ENCODE measurements around the gene SSC5D.
"Not testable (repeated sequence)": the region's sequence is repeated elsewhere in the genome, so short reads cannot be mapped to it uniquely, and the experiment has no call there.

The SSC5D gene

DNA sequence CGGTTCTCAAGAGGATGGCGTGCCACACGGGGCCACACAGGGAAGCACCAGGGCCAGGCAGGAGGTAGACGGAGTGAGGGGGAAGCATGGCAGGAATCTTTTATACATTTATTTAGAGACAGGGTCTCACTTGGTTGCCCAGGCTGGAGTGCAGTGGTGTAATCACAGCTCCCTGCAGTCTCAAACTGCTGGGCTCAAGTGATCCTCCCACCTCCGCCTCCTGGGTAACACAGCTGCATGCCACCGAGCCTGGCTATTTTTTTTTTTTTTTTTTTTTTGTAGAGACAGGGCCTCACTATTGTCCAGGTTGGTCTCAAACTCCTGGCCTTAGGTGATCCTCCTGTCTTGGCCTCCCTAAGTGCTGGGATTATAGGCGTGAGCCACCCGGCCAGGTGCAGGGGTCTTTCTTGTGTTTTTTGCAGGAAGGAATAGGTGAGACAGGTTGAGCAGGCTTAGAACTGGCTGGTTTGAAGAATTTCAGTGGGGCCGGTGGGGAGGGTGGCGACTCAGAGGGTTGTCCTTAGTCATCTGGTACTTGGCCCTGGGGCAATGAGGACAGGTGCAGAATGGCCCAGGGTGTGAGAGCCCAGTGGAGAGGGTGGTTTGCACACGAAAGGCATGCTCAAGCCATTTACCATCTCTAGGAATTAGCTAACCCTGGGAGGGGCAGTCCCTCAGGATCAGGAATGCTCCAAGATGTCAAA is 7.6 kb downstream of the SSC5D start:
- DNase-seq = no peak
- intact Hi-C loops (cut with DNase I) = no loop called here

DNA sequence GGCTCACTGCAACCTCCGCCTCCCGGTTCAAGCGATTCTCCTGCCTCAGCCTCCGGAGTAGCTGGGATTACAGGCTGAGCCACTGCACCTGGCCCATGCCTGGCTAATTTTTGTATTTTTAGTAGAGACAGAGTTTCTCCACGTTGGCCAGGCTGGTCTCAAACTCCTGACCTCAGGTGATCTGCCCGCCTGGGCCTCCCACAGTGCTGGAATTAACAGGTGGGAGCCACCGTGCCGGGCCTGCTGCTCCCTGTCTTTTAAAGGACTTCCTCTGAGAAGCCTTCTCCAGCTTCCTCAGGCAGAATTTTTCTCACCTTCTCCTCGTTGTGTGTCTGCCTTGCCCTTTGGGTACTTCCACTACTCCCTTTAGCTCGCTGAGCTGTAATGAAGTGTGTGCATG is 8.6 kb downstream of the SSC5D start:
- DNase-seq; intact Hi-C loops (cut with DNase I): not testable (repeated sequence)

DNA sequence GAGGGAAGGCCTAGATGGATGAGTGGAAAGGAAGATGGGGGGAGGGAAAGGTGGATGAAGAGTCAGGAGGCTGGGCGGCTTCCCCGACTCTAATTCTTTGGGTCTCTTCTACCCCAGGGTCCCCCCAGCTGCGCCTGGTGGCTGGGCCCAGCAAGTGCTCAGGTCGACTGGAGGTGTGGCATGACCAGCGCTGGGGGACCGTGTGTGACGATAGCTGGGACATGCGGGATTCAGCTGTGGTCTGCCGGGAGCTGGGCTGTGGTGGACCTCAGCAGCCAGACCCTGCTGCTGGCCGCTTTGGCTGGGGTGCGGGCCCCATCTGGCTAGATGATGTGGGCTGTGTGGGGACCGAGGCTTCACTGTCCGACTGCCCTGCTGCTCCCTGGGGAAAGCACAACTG is 9.5 kb downstream of the SSC5D start:
- no peak for DNase-seq
- intact Hi-C loops (cut with DNase I) = no loop called here

DNA sequence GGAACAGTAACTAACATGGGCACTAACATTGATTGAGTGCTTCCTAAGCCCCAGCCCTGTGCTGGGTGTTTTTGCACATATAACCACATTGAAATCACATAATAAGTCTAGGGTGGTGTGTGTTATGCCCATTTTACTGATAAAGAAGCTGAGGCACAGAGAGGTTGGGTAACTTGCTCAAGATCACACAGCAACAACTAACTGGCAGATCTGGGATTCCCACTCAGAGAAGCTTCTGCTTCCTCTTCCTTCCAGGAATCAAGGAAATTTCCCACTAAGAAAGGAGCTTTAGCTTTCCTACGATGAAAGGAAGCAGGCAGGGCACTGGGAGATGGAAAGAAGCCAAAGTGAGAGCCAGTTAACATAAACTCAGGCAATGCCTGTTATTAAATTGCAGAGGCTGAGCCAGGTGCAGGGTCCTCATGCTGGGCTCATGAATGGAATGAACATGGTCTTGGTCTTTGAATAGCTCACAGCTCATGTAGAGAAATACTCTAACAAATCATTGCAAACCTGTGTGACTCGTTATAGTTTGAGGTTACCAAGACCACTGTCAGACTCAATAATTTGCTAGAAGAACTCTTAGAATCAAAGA is 10.1 kb downstream of the SSC5D start:
- DNase-seq = no peak

DNA sequence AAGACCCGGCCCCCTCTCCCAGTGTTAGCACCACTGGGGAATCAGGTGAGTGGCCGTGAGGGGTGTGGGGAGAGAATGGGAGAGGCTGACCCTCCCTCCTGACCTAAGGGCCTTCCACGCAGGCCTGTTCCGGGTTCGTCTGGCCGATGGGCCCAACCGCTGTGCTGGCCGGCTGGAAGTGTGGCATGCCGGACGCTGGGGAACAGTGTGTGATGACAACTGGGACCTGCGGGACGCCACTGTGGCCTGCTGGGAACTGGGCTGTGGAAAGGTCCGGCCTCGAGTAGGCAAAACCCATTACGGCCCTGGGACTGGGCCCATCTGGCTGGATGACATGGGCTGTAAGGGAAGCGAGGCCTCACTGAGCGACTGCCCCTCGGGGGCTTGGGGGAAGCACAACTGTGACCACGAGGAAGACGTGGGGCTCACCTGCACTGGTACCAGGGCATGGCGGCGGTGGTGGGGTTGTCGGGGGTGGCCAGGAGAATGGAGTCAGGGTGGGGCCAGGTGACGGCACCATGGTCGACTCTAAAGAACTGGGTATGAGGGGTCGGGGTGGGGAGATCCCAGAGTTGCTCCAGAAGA is 12.2 kb downstream of the SSC5D start:
- no peak for DNase-seq
- intact Hi-C loops (cut with DNase I) = loop anchor here (5.0 kb wide), 2 partner anchors 33 to 358 kb away; no protein-coding TSS in a partner anchor

More for the DNA sequence above, 10.1 kb downstream of the SSC5D start:
- intact Hi-C loops (cut with DNase I) = no loop called here

DNA sequence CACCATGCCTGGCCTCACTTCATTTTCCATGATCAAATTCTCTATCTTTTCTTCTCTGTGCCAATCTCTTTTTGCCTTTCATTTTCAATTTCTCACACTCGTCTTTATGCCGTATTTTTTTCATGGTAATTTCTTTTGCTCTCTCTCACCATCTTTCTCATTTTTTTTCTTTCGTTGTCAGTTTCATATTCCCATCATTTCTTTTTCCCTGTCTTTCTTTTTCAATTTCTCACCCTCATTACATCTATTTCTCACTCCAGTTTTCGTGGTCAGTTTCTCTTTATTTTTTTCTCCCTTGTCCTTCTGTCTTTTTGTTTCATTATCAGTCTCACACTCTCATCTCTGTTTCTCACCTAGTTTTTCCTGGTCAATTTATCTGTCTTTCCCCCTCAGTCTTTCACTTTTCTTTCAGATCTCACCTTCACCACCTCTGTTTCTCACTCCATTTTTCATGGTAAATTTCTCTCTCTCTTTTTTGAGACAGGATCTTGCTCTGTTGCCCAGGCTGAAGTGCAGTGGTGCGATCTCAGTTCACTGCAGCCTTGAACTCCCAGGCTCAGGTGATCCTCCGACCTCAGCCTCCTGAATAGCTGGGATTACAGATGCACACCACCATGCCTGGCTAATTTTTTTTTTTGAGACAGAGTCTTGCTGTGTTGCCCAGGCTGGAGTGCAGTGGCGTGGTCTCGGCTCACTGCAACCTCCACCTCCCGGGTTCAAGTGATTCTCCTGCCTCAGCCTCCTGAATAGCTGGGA is 14.1 kb downstream of the SSC5D start:
- DNase-seq = no peak
- intact Hi-C loops (cut with DNase I) = loop anchor here (5.0 kb wide), 2 partner anchors 35 to 360 kb away; no protein-coding TSS in a partner anchor

DNA sequence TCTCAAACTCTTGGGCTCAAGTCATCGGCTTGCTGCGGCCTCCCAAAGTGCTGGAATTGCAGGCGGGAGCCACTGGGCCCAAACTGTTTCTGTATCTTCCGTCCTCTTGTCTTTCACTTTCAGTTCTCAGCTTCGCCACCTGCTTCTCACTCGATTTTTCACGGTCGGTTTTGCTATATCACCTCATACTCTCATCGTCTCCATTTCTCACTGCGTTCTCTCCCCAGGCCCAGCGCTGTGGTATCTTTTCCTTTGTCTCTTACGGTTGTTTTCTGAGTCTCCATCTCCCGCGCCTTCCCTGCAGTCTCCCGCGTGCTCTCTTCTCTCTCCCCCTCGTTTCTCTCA is 14.9 kb downstream of the SSC5D start:
- intact Hi-C loops (cut with DNase I) = loop anchor here (5.0 kb wide), 2 partner anchors 36 to 361 kb away; no protein-coding TSS in a partner anchor
- no peak for DNase-seq

DNA sequence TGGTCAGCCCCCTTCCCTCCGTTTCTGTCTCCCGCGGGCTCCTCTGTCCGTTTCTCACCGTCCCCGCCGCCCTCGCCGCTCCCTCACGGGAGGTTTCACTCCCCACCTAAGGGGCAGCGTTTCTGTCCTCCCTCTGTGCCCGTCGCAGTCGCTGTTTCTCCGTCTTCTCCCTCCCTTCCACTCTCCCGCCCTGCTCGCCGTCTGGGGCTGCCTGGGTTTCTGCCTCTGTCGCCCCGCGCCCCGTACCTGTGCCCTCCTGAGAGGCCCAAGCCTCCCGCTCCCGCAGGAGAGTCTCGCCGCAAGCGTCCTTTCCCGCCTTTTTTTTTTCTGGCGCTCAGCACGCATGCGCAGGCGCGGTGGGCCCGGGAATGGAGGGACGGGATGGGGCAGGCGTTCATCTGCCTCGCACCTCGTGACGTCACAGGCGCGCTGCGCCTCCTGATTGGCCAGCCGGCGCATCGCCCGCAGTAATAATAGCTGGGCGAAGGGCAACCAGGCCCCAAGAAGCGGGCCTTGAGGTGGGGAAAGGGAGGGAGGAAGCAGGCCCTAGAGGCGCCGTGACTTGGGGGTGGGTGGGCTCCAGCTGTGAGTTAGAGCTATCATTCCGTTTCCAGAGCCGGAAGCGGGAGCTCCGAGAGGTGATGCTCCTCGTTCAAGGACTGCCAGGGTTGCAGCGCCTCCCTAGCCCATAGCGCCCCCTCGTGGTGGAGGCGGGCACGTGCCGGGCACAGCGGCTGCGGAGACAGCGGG is 15.4 kb downstream of the SSC5D start:
- intact Hi-C loops (cut with DNase I) = loop anchor here (5.0 kb wide), 2 partner anchors 36 to 361 kb away; no protein-coding TSS in a partner anchor
- DNase-seq = peak; percentile 91 to 99 (median 96)

DNA sequence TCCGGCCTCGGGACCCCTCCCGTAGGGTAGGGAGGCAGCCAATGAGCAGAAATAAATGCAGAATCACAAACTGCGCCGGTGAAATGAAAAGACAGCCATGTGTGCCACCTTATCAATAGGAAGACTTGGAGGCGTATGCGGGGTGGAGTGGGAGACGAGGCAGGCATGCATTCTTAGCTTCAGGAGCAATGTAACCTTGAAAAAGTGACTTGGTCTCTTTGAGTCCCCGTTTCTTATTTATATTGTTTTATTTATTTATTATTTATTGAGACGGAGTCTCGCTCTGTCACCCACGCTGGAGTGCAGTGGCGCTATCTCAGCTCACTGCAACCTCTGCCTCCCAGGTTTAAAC is 16.0 kb downstream of the SSC5D start:
- intact Hi-C loops (cut with DNase I) = loop anchor here (5.0 kb wide), 2 partner anchors 37 to 362 kb away; no protein-coding TSS in a partner anchor

DNA sequence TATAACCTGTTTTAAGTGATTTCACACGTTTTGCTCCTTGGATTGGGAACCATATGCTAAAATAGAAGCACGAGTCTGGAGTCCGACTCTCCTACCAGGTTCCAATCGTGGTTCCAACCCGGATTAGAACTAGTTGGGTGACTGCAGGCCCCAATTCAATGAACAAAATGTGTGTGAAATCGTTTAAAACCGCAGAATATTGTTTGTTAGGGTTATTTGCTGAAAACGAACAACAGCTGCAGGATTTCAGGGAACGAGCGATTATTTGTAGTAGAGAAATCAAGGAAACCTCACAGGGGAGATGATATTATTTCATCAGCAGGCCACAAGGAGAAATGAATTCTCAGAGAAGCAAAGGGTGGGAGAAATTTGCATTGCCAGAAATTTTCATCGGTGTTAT is 16.7 kb downstream of the SSC5D start:
- intact Hi-C loops (cut with DNase I) = loop anchor here (5.0 kb wide), 2 partner anchors 38 to 363 kb away; no protein-coding TSS in a partner anchor
- no peak for DNase-seq

More for the DNA sequence above, 16.0 kb downstream of the SSC5D start:
- no peak for DNase-seq

DNA sequence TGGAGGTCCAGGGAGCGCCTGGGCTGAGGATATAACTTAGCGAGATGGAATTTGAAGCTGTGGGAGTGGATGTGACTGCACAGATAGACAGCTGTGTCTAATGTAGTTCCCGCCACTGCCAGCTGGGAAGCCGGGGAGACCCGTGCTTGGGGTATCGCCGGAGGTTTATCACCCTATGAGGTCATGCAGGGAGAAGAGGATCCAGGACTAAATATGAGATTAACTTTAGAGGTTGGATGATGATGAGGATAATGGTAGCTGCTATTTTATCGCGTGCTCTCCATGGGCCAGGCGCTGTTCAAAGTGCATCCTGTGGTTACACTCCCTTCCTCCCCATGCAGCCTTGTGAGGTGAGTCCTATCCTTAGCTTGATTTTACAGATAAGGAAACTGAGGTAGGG is 19.9 kb downstream of the SSC5D start:
- DNase-seq = no peak
- intact Hi-C loops (cut with DNase I) = no loop called here

DNA sequence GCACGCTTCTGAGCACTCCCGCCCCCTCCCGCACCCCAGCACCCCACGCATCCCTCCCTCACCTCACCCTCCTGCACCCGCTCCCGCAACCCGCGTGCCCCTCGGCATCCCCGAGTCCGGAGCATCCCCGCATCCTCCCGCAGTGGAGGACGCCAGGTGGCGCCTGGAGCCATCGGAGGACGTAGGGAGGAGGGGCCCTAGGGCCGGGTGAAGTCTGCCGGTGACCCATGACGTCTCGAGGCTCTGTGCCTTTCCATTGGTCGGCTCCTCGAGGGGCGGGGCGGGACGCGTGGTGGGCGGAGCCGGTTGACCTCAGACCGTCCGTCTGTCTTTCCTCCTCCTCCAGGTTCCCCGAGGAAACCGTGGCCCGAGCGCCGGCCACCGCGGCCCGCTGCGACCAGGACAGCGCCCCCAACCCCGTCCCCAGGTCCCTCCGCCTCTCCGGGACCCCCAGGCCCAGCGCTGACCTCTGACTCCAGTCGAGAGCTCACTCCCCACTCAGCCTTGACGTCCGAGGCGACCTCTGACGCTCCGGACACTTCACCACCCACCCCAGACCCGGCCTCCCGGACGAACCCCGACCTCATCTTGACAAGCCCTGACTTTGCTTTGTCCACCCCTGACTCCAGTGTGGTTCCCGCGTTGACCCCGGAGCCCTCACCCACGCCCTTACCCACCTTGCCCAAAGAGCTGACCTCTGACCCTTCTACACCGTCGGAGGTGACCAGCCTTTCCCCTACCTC is 28.8 kb downstream of the SSC5D start:
- peak; percentile 89 to 98 (median 96) for DNase-seq
- intact Hi-C loops (cut with DNase I) = loop anchor here (2.0 kb wide), 1 partner anchor 82 kb away; the partner anchor contains the start of gene FIZ1

DNA sequence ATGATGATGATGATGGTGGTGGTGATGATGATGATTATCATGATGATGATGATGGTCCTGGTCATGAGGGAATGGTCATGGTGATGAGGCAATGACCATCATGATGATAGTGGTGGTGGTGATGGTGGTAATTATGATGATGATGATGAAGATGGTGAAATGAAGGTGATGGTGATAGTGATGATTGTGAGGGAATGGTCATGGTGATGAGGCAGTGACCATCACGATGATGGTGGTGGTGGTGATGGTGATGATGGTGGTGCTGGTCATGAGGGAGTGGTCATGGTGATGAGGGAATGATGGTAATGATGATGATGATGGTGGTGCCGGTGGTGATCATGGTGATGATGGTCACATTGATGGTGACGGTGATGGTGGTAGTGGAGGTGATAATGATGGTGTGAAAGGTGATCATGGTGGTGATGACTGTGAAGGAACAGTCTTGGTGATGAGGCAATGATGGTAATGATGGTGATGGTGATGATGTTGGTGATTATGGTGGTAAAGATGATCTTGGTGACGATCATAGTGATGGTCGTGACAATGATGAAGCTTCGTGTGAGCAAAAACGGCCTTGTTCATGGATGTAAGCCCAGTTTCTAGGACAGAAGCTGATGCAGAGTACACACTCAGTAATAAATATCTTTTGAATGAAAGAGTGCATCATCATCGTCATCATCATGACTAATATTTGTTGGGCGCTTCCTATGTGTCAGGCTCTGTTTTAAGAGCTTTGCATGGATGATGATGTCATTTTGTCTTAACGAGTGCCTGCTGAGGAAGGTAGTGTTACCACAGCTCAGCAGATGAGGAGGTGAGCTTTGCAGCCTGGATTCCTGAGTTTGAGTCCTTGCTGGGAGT is 31.4 kb downstream of the SSC5D start:
- intact Hi-C loops (cut with DNase I) = no loop called here

DNA sequence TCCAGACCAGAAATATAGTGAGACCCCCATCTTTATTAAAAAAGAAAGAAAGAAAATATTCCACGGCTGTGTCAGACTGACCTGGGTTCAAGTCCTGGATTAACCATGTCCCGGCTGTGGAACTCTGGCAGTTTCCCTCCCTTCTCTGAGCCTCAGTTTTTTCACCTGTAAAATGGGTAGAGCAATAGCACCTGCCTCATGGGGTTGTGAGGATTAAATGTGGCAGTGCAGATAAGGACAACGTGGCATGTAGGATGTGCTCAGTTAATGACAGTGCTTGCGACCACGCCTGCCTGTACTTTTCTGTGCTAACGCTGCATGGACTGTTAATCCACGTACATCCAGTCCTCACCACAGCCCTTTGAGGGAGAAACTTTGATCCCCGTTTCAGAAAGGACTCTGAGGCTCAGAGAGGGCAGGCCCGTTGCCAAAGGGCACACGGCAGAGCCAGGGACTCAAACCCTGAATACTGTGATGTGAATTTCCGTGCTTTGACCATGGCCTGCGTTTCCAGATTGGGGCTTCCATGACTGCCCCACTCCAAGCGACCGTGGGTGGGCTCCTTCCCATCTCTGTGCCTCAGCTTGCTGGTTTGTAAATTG is 32.6 kb downstream of the SSC5D start:
- no peak for DNase-seq
- intact Hi-C loops (cut with DNase I) = no loop called here

More for the DNA sequence above, 31.4 kb downstream of the SSC5D start:
- no peak for DNase-seq

DNA sequence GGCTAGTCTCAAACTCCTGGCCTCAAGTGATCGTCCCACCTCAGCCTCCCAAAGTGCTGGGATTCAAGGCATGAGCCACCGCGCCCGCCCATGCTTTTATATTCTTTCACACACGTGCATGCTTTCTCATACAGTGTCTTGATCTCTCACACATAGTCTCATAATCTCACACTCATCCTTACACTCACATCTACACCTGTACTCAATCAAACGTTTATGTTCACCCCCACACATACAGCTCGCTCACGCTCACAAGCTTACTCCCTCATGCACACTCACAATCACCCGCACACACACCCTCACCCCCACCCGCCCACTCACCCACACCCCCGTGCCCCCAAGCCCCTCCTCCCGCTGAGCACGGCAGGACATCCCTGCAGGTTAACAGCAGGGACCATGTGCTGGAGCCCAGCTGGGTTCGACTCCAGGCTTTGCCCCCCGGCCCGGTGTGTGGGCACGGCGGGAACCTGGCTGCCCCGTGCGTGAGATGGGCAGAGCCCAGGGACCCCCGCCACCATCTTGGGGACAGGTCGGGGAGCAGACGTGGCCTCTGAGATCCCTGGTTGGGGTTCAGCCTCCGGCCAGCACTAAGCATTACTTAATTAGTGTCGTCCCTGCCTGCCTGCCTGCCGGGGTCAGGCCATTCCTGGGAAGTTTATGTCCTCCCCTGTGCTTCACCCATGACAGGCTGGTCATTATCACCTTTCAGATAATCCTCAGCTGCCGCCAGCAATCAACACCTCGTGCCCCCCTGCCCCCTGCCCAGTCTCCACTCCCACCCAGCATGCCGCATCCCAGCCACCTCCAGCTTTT is 37.3 kb downstream of the SSC5D start:
- intact Hi-C loops (cut with DNase I) = no loop called here
- DNase-seq = no peak
